GM19193 (cell line): Measurements from ENCODE around the gene MUC20.

ENCODE experiments used
- POLR2A ChIP-seq: IDR thresholded peaks from 4 replicates; pipeline ENCODE4 v1.6.1; 2011; ENCODE audit not compliant: insufficient read depth, insufficient read length; ENCODE audit errors: extremely low read depth

MUC20 gene

GRCh38 chr3:195752066-195752465 lies 31.3 kb downstream of the MUC20 start:
- TF ChIP-seq POLR2A = no peak

DNA sequence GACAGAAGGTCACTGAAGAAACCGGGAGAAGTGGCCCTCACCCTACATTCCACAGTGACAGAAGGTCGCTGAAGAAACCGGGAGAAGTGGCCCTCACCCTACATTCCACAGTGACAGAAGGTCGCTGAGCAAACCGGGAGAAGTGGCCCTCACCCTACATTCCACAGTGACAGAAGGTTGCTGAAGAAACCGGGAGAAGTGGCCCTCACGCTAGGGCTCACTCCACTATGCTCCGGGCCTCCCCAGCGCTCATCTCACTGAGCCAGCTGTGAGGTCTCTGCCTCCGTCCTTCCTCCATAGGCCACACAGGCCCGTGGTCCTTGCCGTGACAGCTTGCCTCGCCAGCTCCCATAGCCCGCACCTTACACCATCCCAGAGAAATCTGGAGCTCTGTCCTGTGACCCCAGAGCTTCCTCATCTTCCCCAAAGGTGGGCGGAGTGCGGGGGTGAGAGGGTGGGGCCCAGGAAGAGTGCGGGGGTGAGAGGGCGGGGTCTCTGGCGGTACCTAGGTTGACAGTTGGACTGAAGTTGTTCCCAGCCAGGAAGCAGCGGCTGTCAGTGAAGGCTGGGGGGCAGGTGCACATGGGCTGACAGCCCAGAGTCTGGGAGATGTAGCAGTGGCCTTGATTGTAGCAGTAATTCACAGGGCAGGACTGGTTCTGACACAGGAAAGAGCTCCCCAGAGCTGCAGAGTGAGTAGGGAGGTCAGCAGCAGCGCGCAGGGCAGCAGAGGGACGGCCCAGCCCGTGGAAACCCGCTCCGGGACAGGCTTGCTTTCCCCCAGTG lies 32.0 kb downstream of the MUC20 start:
- no peak for TF ChIP-seq POLR2A

- TF ChIP-seq POLR2A = no peak
Observed at GRCh38 chr3:195753581-195753980, 32.8 kb downstream of the MUC20 start.

GRCh38 chr3:195754141-195754540 lies 33.4 kb downstream of the MUC20 start:
- TF ChIP-seq POLR2A = no peak

GRCh38 chr3:195754906-195755305 lies 34.1 kb downstream of the MUC20 start:
- TF ChIP-seq POLR2A = no peak

GRCh38 chr3:195755391-195755790 lies 34.6 kb downstream of the MUC20 start:
- TF ChIP-seq POLR2A = no peak

GRCh38 chr3:195755791-195756676 lies 35.3 kb downstream of the MUC20 start:
- no peak for TF ChIP-seq POLR2A

GRCh38 chr3:195757438-195757770 lies 36.6 kb downstream of the MUC20 start:
- no peak for TF ChIP-seq POLR2A

- TF ChIP-seq POLR2A = no peak
Observed at GRCh38 chr3:195757827-195758226, 37.0 kb downstream of the MUC20 start.

DNA sequence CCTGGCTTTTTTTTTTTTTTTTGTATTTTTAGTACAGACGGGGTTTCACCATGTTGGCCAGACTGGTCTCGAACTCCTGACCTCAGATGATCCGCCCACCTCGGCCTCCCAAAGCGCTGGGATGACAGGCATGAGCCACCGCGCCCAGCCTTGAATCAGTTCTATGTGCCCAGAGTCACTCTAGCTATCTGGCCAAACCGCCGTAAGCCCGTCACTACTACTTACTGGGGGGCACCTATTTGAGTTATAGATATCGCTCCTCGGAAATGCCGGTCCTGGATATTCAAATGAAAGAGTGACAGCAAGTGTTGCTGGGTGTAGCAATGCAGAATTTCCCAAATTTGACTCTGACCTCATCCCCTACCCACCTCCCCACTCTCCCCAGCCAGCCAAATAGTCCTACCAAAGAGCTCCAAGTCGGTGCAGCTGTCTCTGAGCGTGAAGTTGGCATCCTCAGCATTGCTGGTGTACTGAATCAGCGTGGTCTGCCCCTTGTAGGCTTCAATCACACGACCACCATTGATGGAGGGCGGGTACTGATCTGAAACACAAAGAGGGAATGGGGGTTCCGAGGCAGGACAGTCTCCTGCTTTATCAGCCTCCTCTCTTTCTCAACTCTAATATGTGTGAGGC lies 38.1 kb downstream of the MUC20 start:
- TF ChIP-seq POLR2A = no peak

DNA sequence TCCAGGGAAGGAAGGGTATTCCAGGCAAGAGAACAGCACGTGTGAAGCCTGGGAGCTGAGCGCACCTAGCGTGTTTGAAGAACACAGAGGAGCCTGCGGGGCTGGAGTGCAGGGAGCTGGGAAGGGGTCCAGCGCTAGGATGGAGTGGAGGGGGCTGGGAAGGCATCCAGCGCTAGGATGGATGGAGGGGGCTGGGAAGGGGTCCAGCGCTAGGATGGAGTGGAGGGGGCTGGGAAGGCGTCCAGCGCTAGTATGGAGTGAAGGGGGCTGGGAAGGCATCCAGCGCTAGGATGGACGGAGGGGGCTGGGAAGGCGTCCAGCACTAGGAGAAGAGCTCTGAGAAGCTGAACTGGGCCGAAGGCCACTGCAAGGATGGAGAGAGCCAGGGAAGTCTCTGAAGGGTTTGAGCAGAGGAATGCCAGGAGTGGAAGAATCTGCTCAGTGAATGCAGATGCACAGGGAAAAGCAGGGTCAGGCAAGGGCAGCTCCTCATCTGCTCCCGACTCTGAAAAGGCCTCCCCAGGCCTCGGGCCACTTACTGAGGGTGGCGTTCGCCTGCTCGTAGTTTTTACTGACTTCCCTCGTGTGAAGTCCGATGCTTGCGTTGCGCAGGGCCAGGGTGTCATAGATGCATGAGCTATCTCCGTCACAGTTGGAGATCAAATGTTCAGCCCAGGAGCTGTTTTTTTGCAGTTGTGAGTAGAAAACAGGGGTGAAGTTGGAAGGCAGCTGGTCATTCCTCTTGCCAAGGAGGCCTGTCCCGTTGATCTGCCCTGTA lies 39.8 kb downstream of the MUC20 start:
- TF ChIP-seq POLR2A = no peak

GRCh38 chr3:195761123-195761566 lies 40.4 kb downstream of the MUC20 start:
- no peak for TF ChIP-seq POLR2A

DNA sequence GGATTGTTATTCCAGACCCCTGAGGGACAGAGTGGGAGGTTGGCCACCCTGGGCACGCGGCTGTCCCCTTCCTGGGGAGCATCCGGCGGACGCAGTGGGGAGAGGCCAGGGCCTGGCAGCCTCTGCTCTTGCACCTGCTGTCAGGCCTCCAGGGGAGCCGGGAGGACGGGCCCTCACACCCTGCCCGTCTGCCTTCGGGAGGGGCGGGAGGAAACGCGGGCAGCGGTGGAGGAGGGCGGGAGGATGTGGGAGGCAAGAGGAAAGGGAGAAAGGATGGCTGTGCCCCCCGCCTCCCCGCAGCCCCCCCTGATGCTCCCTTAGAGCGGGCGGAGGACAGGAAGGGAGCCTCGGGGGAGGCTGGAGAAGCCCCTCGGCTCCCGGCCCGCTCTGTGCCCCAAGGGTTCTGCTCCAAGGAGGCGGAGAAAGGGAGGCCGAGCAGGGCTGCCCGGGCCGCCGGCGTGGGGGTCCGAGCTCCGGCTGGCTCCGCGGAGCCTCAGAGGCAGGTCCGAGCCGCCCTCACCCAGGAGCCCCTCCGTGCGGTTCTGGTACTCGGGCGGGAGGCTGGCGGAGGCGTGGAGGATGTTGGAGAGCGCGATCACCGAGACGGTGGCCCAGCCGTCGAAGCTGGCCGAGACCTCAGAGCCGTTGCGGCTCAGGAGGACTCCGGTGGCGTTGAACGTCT lies 40.9 kb downstream of the MUC20 start:
- TF ChIP-seq POLR2A = no peak

- TF ChIP-seq POLR2A = no peak
Observed at GRCh38 chr3:195762249-195762585, 41.4 kb downstream of the MUC20 start.
